Keratinocyte (primary cell): ENCODE measurements around the gene LGALS14. TPM values are rescaled to one million over a fixed set of nuclear protein-coding genes. Genes with fewer than 3 reads are reported as not detected.

Experiments
- DNase-seq: peaks from one replicate; pipeline ENCODE4 v3.0.0-alpha.2; 2011; ENCODE audit warnings: low read depth, missing footprints, low spot score
- FAIRE-seq: peaks from 2 replicates; lab custom pipeline; 2011; peaks lifted over from hg19 to GRCh38; lab: Jason Lieb, UNC
- H2AFZ ChIP-seq: 2 replicates; pipeline ENCODE4 v1.6.0; 2012; ENCODE audit warnings: low read length, control low read depth, inconsistent platforms; ENCODE audit not compliant: control insufficient read depth
- H3K27ac ChIP-seq: 2 replicates; pipeline ENCODE4 v1.5.1; 2011; ENCODE audit warnings: low read length; ENCODE audit not compliant: control insufficient read depth, insufficient read depth
- H3K27me3 ChIP-seq: 3 replicates; pipeline ENCODE4 v1.6.0; 2011; ENCODE audit warnings: low read length; ENCODE audit not compliant: control insufficient read depth, insufficient read depth; ENCODE audit errors: extremely low read depth
- H3K36me3 ChIP-seq, 2 experiments: 2 replicates in 1 of 2; 3 replicates in 1 of 2; pipeline ENCODE4 v1.5.1; 2011; ENCODE audit warnings: low read length in 2 of 2, mild to moderate bottlenecking in 1 of 2; ENCODE audit not compliant: control insufficient read depth in 2 of 2, insufficient read depth in 2 of 2; ENCODE audit errors: extremely low read depth in 1 of 2
- H3K4me1 ChIP-seq: 3 replicates; pipeline ENCODE4 v1.5.1; 2011; ENCODE audit warnings: low read length; ENCODE audit not compliant: control insufficient read depth, insufficient read depth; ENCODE audit errors: extremely low read depth
- H3K4me2 ChIP-seq: 3 replicates; pipeline ENCODE4 v1.6.0; 2011; ENCODE audit warnings: low read depth, low read length; ENCODE audit not compliant: control insufficient read depth, insufficient read depth; ENCODE audit errors: extremely low read depth
- H3K4me3 ChIP-seq, 3 experiments: fragments of 200-600 bp in 1 of 3; sonication (generic) in 1 of 3; 2 replicates in 2 of 3; 3 replicates in 1 of 3; pipeline ENCODE4 v1.5.1; 2011 to 2016; ENCODE audit warnings: low read length in 3 of 3, mild to moderate bottlenecking in 3 of 3, control low read depth in 2 of 3, inconsistent platforms in 1 of 3, low read depth in 1 of 3, mixed read lengths in 1 of 3, mixed run types in 1 of 3, moderate library complexity in 1 of 3; ENCODE audit not compliant: control insufficient read depth in 2 of 3, insufficient read depth in 2 of 3; ENCODE audit errors: extremely low read depth in 1 of 3
- H3K79me2 ChIP-seq: 2 replicates; pipeline ENCODE4 v1.6.0; 2012; ENCODE audit warnings: low read length; ENCODE audit not compliant: control insufficient read depth, insufficient read depth
- H3K9ac ChIP-seq: 3 replicates; pipeline ENCODE4 v1.6.0; 2011; ENCODE audit warnings: low read length; ENCODE audit not compliant: control insufficient read depth, insufficient read depth; ENCODE audit errors: extremely low read depth
- H3K9me1 ChIP-seq: 3 replicates; pipeline ENCODE4 v1.6.0; 2011; ENCODE audit warnings: low read length; ENCODE audit not compliant: control insufficient read depth, insufficient read depth; ENCODE audit errors: extremely low read depth
- H3K9me3 ChIP-seq: 2 replicates; pipeline ENCODE4 v1.5.1; 2012; ENCODE audit warnings: low read depth, low read length; ENCODE audit not compliant: control insufficient read depth
- H4K20me1 ChIP-seq: 3 replicates; pipeline ENCODE4 v1.6.0; 2011; ENCODE audit warnings: low read length; ENCODE audit not compliant: control insufficient read depth, insufficient read depth; ENCODE audit errors: extremely low read depth
- EZH2 ChIP-seq: IDR thresholded peaks from one replicate; pipeline ENCODE4 v1.6.1; 2012; ENCODE audit warnings: inconsistent platforms, mild to moderate bottlenecking, low read length, moderate library complexity
- dilution Hi-C: fragments of 300-500 bp; cut with MboI; formaldehyde crosslinking; loops from one replicate; pipeline ENCODE4 v1.7.0; 2020; ENCODE audit warnings: low sequenced_read_pairs; ENCODE audit not compliant: extremely low pct_ligation_motif_present
- polyA plus RNA-seq, 5 experiments: library from polyadenylated mRNA; depleted of rRNA in 3 of 5; stranded (reverse) in 3 of 5; stranded (forward) in 1 of 5; unstranded in 1 of 5; fragments of >200 nt; gene quantifications; 1 replicate in 1 of 5; 2 replicates in 3 of 5; 3 replicates in 1 of 5; pipeline versions ENCODE4 v1.2.1 to v1.2.3, GENCODE V29; 2011 to 2012; ENCODE audit warnings: missing spikeins in 2 of 5, low read depth in 1 of 5, low replicate concordance in 1 of 5
- TF ChIP-seq, protein P1 (sequence below), 3 experiments: IDR thresholded peaks in 1 of 3; conservative IDR thresholded peaks in 1 of 3; optimal IDR thresholded peaks in 1 of 3; 2 replicates in 2 of 3; 3 replicates in 1 of 3; pipeline versions ENCODE3 to v1.5.1; 2011; ENCODE audit warnings: low read length in 3 of 3, mild to moderate bottlenecking in 3 of 3, moderate library complexity in 2 of 3, control low read depth in 1 of 3, inconsistent platforms in 1 of 3; ENCODE audit not compliant: insufficient read depth in 2 of 3; ENCODE audit errors: extremely low read depth in 1 of 3

The LGALS14 gene
- polyA plus RNA-seq, 1 donor (not counting 4 experiments of a cell fraction or from before 2014, with no cell fraction given), result not detected

DNA sequence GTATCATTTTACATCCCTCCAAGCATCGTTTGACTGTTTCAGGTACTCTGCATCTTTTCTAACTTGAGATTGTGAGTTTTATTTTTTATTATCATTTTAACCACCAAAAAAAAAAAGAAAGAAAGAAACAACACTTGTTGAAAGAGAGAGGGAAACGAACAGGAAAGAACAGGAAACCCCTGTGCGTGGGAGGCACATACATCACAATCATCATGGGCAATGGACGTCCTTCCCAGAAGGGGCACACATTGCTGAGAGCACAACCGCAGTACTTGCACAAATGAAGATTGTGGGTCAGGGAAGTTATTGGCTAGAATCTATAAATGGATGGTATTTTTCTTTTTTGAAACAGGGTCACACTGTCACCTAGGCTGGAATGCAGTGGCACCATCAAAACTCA is 31.8 kb downstream of the LGALS14 start:
- Histone ChIP-seq H3K9me1 (no peaks in the 10 kb centered on the region), H3K36me3 (no peaks in the 10 kb centered on the region), H3K79me2 (no peaks in the 10 kb centered on the region), H3K9me3 (no peaks in the 10 kb centered on the region), H3K4me3 (no peak overlapping the region), H4K20me1 (no peaks in the 10 kb centered on the region), H3K27ac (no peak overlapping the region), H3K27me3 (peaks cover 9% of the 10 kb centered on the region), H3K4me2 (no peak overlapping the region), H3K9ac (no peak overlapping the region), H3K4me1 (no peaks in the 10 kb centered on the region), H2AFZ (no peak overlapping the region)
- TF ChIP-seq, protein P1, sequence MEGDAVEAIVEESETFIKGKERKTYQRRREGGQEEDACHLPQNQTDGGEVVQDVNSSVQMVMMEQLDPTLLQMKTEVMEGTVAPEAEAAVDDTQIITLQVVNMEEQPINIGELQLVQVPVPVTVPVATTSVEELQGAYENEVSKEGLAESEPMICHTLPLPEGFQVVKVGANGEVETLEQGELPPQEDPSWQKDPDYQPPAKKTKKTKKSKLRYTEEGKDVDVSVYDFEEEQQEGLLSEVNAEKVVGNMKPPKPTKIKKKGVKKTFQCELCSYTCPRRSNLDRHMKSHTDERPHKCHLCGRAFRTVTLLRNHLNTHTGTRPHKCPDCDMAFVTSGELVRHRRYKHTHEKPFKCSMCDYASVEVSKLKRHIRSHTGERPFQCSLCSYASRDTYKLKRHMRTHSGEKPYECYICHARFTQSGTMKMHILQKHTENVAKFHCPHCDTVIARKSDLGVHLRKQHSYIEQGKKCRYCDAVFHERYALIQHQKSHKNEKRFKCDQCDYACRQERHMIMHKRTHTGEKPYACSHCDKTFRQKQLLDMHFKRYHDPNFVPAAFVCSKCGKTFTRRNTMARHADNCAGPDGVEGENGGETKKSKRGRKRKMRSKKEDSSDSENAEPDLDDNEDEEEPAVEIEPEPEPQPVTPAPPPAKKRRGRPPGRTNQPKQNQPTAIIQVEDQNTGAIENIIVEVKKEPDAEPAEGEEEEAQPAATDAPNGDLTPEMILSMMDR (optimal IDR thresholded peaks at IDR 0.05 in 1 of 3, IDR thresholded peaks at IDR 0.05 in 1 of 3, conservative IDR thresholded peaks at IDR 0.05 in 1 of 3; ENCODE audit: extremely low read depth in 1 of 3, insufficient read depth in 2 of 3, low read length in 3 of 3), result no peak
- TF ChIP-seq EZH2, result no peak
- FAIRE-seq (no peak), DNase-seq (no peak)
- dilution Hi-C loops, result no loop called here

GRCh38 chr19:39737351-39737750 is 33.1 kb downstream of the LGALS14 start:
- FAIRE-seq, result no peak
- no peak overlapping the region for H3K4me3 ChIP-seq
- no peaks in the 10 kb centered on the region for H3K9me1 ChIP-seq
- no peaks in the 10 kb centered on the region for H3K79me2 ChIP-seq
- no peaks in the 10 kb centered on the region for H3K36me3 ChIP-seq
- H4K20me1 ChIP-seq, result no peaks in the 10 kb centered on the region
- no peak overlapping the region for H2AFZ ChIP-seq
- H3K4me1 ChIP-seq, result no peaks in the 10 kb centered on the region
- dilution Hi-C loops, result no loop called here
- no peak overlapping the region for H3K4me2 ChIP-seq
- no peak for DNase-seq
- H3K9me3 ChIP-seq, result no peaks in the 10 kb centered on the region
- no peak overlapping the region for H3K27ac ChIP-seq
- TF ChIP-seq, protein P1 (optimal IDR thresholded peaks at IDR 0.05 in 1 of 3, IDR thresholded peaks at IDR 0.05 in 1 of 3, conservative IDR thresholded peaks at IDR 0.05 in 1 of 3; ENCODE audit: extremely low read depth in 1 of 3, insufficient read depth in 2 of 3, low read length in 3 of 3), result no peak
- TF ChIP-seq EZH2, result no peak
- no peak overlapping the region for H3K9ac ChIP-seq
- peaks cover 9% of the 10 kb centered on the region for H3K27me3 ChIP-seq
